Measurements from ENCODE around the gene POU2AF1. TPM values are rescaled to one million over a fixed set of nuclear protein-coding genes. Genes with fewer than 3 reads are reported as not detected.
"Not testable (repeated sequence)": the region's sequence is repeated elsewhere in the genome, so short reads cannot be mapped to it uniquely, and the experiment has no call there.

Gene POU2AF1
- total RNA-seq, 2 experiments from 2014 or later = 0.48 to 0.62 TPM

- CTCF ChIA-PET = interaction anchor here (0.6 kb wide), 1 partner anchor 937 kb away, joined by 3 read pairs; no protein-coding TSS in a partner anchor
- intact Hi-C loops (cut with micrococcal nuclease) = no loop called here
- no peak overlapping the region for H3K4me3 Mint-ChIP-seq
- no peak for DNase-seq
- no peaks in the 10 kb centered on the region for H3K27me3 Mint-ChIP-seq (ENCODE audit: low read depth)
- no peak overlapping the region for H3K27ac Mint-ChIP-seq
- H3K9me3 Mint-ChIP-seq = no peaks in the 10 kb centered on the region
- peaks cover 12% of the 10 kb centered on the region for H3K4me1 Mint-ChIP-seq (ENCODE audit: low read depth)
- no peaks in the 10 kb centered on the region for H3K36me3 Mint-ChIP-seq (ENCODE audit: low read depth)
These were observed 16.0 kb upstream of the POU2AF1 start for GRCh38 chr11:111395081-111395480.

GRCh38 chr11:111394147-111394546 is 15.1 kb upstream of the POU2AF1 start:
- H3K4me3 Mint-ChIP-seq; H3K27me3 Mint-ChIP-seq (ENCODE audit: low read depth); intact Hi-C loops (cut with micrococcal nuclease); H3K27ac Mint-ChIP-seq; CTCF ChIA-PET; H3K4me1 Mint-ChIP-seq (ENCODE audit: low read depth); H3K36me3 Mint-ChIP-seq (ENCODE audit: low read depth); DNase-seq; H3K9me3 Mint-ChIP-seq: not testable (repeated sequence)

GRCh38 chr11:111393585-111393984 is 14.5 kb upstream of the POU2AF1 start:
- intact Hi-C loops (cut with micrococcal nuclease) = no loop called here
- no peak overlapping the region for H3K27ac Mint-ChIP-seq
- no peak overlapping the region for H3K4me3 Mint-ChIP-seq
- no peaks in the 10 kb centered on the region for H3K9me3 Mint-ChIP-seq
- H3K27me3 Mint-ChIP-seq (ENCODE audit: low read depth) = no peaks in the 10 kb centered on the region
- H3K4me1 Mint-ChIP-seq (ENCODE audit: low read depth) = peaks cover 9% of the 10 kb centered on the region
- no peaks in the 10 kb centered on the region for H3K36me3 Mint-ChIP-seq (ENCODE audit: low read depth)
- no peak for DNase-seq
- CTCF ChIA-PET = interaction anchor here (0.7 kb wide), 1 partner anchor 222 kb away, joined by 3 read pairs; no protein-coding TSS in a partner anchor

- H3K4me1 Mint-ChIP-seq (ENCODE audit: low read depth) = peaks cover 14% of the 10 kb centered on the region
- no peaks in the 10 kb centered on the region for H3K9me3 Mint-ChIP-seq
- no peak for DNase-seq
- no peaks in the 10 kb centered on the region for H3K27me3 Mint-ChIP-seq (ENCODE audit: low read depth)
- H3K27ac Mint-ChIP-seq = no peak overlapping the region
- no peak overlapping the region for H3K4me3 Mint-ChIP-seq
- CTCF ChIA-PET = interaction anchor here (0.7 kb wide), 1 partner anchor 222 kb away, joined by 3 read pairs; no protein-coding TSS in a partner anchor
- no peaks in the 10 kb centered on the region for H3K36me3 Mint-ChIP-seq (ENCODE audit: low read depth)
- intact Hi-C loops (cut with micrococcal nuclease) = no loop called here
These were observed 14.0 kb upstream of the POU2AF1 start for GRCh38 chr11:111393096-111393495.

- DNase-seq = no peak
- peaks cover 14% of the 10 kb centered on the region for H3K4me1 Mint-ChIP-seq (ENCODE audit: low read depth)
- CTCF ChIA-PET = no interaction called here
These were observed 13.5 kb upstream of the POU2AF1 start for GRCh38 chr11:111392552-111392951.

GRCh38 chr11:111391328-111392124 is 12.5 kb upstream of the POU2AF1 start:
- H3K4me3 Mint-ChIP-seq = no peak overlapping the region
- CTCF ChIA-PET = no interaction called here
- H3K27me3 Mint-ChIP-seq (ENCODE audit: low read depth) = no peaks in the 10 kb centered on the region
- DNase-seq = no peak
- intact Hi-C loops (cut with micrococcal nuclease) = no loop called here
- no peaks in the 10 kb centered on the region for H3K9me3 Mint-ChIP-seq
- no peak overlapping the region for H3K27ac Mint-ChIP-seq
- H3K4me1 Mint-ChIP-seq (ENCODE audit: low read depth) = peaks cover 14% of the 10 kb centered on the region
- H3K36me3 Mint-ChIP-seq (ENCODE audit: low read depth) = no peaks in the 10 kb centered on the region

More at GRCh38 chr11:111392552-111392951, 13.5 kb upstream of the POU2AF1 start:
- no peaks in the 10 kb centered on the region for H3K9me3 Mint-ChIP-seq
- no peaks in the 10 kb centered on the region for H3K27me3 Mint-ChIP-seq (ENCODE audit: low read depth)
- H3K4me3 Mint-ChIP-seq = no peak overlapping the region
- H3K27ac Mint-ChIP-seq = no peak overlapping the region
- H3K36me3 Mint-ChIP-seq (ENCODE audit: low read depth) = no peaks in the 10 kb centered on the region
- intact Hi-C loops (cut with micrococcal nuclease) = no loop called here

- Mint-ChIP-seq H3K9me3 (no peaks in the 10 kb centered on the region), H3K27me3 (ENCODE audit: low read depth) (no peaks in the 10 kb centered on the region), H3K4me3 (no peak overlapping the region), H3K27ac (no peak overlapping the region), H3K4me1 (ENCODE audit: low read depth) (peaks cover 10% of the 10 kb centered on the region), H3K36me3 (ENCODE audit: low read depth) (no peaks in the 10 kb centered on the region)
- DNase-seq = no peak
- CTCF ChIA-PET = interaction anchor here (1.0 to 1.1 kb wide), 2 partner anchors 15 to 38 kb away, joined by 3 read pairs; no protein-coding TSS in a partner anchor
- intact Hi-C loops (cut with micrococcal nuclease) = no loop called here
These were observed 9.8 kb upstream of the POU2AF1 start for GRCh38 chr11:111388842-111389241.

- Mint-ChIP-seq H3K27me3 (ENCODE audit: low read depth) (no peaks in the 10 kb centered on the region), H3K36me3 (ENCODE audit: low read depth) (no peaks in the 10 kb centered on the region), H3K9me3 (no peaks in the 10 kb centered on the region), H3K27ac (no peak overlapping the region), H3K4me3 (no peak overlapping the region), H3K4me1 (ENCODE audit: low read depth) (peaks cover 10% of the 10 kb centered on the region)
- CTCF ChIA-PET = interaction anchor here (1.0 kb wide), 1 partner anchor 38 kb away, joined by 3 read pairs; no protein-coding TSS in a partner anchor
- no peak for DNase-seq
- intact Hi-C loops (cut with micrococcal nuclease) = no loop called here
These were observed 9.3 kb upstream of the POU2AF1 start for GRCh38 chr11:111388420-111388819.

- no peak overlapping the region for H3K4me3 Mint-ChIP-seq
- no peaks in the 10 kb centered on the region for H3K27me3 Mint-ChIP-seq (ENCODE audit: low read depth)
- H3K9me3 Mint-ChIP-seq = no peaks in the 10 kb centered on the region
- CTCF ChIA-PET = interaction anchor here (0.6 kb wide), 1 partner anchor 14 kb away, joined by 3 read pairs; no protein-coding TSS in a partner anchor
- DNase-seq = no peak
- intact Hi-C loops (cut with micrococcal nuclease) = no loop called here
- H3K36me3 Mint-ChIP-seq (ENCODE audit: low read depth) = no peaks in the 10 kb centered on the region
- H3K4me1 Mint-ChIP-seq (ENCODE audit: low read depth) = peaks cover 12% of the 10 kb centered on the region
- no peak overlapping the region for H3K27ac Mint-ChIP-seq
These were observed 8.3 kb upstream of the POU2AF1 start for GRCh38 chr11:111387363-111387762.

GRCh38 chr11:111386611-111387150 is 7.6 kb upstream of the POU2AF1 start:
- Mint-ChIP-seq H3K27ac (no peak overlapping the region), H3K9me3 (no peaks in the 10 kb centered on the region), H3K4me3 (no peak overlapping the region), H3K36me3 (ENCODE audit: low read depth) (no peaks in the 10 kb centered on the region), H3K4me1 (ENCODE audit: low read depth) (peaks cover 16% of the 10 kb centered on the region), H3K27me3 (ENCODE audit: low read depth) (no peaks in the 10 kb centered on the region)
- CTCF ChIA-PET = no interaction called here
- intact Hi-C loops (cut with micrococcal nuclease) = no loop called here
- no peak for DNase-seq

- Mint-ChIP-seq H3K27me3 (ENCODE audit: low read depth) (no peaks in the 10 kb centered on the region), H3K9me3 (no peaks in the 10 kb centered on the region), H3K27ac (no peak overlapping the region), H3K4me1 (ENCODE audit: low read depth) (peaks cover 32% of the 10 kb centered on the region), H3K4me3 (no peak overlapping the region), H3K36me3 (ENCODE audit: low read depth) (no peaks in the 10 kb centered on the region)
- CTCF ChIA-PET = interaction anchor here (0.8 to 1.7 kb wide), 4 partner anchors 39 to 61 kb away, joined by 3 to 4 read pairs (median 4); no protein-coding TSS in a partner anchor
- intact Hi-C loops (cut with micrococcal nuclease) = no loop called here
- no peak for DNase-seq
These were observed 5.4 kb upstream of the POU2AF1 start for GRCh38 chr11:111384494-111384893.

- Mint-ChIP-seq H3K9me3 (no peaks in the 10 kb centered on the region), H3K4me1 (ENCODE audit: low read depth) (peaks cover 43% of the 10 kb centered on the region), H3K36me3 (ENCODE audit: low read depth) (no peaks in the 10 kb centered on the region), H3K27ac (no peak overlapping the region), H3K27me3 (ENCODE audit: low read depth) (no peaks in the 10 kb centered on the region), H3K4me3 (no peak overlapping the region)
- intact Hi-C loops (cut with micrococcal nuclease) = no loop called here
- CTCF ChIA-PET = interaction anchor here (1.0 kb wide), 1 partner anchor 46 kb away, joined by 3 read pairs; no protein-coding TSS in a partner anchor
- no peak for DNase-seq
These were observed 3.4 kb upstream of the POU2AF1 start for GRCh38 chr11:111382451-111382850.
